ENCODE measurements around the gene SLC26A6. TPM values are rescaled to one million over a fixed set of nuclear protein-coding genes. Genes with fewer than 3 reads are reported as not detected.

SLC26A6 gene
- total RNA-seq, 1 donor from 2014 or later, result 35.9 TPM

GRCh38 chr3:48674505-48674904 is 39.2 kb upstream of the SLC26A6 start:
- H3K9me3 Mint-ChIP-seq (ENCODE audit: low read depth), result no peaks in the 10 kb centered on the region
- H3K27me3 Mint-ChIP-seq, result no peaks in the 10 kb centered on the region
- no peak overlapping the region for H3K4me3 Mint-ChIP-seq (ENCODE audit: low read depth)
- no peak for TF ChIP-seq CTCF (IDR thresholded peaks at IDR 0.05; ENCODE audit: unreplicated experiment)
- no peak for DNase-seq (ENCODE audit: low spot score, unreplicated experiment)
- H3K27ac Mint-ChIP-seq, result no peak overlapping the region
- H3K36me3 Mint-ChIP-seq (ENCODE audit: insufficient read depth), result peaks cover 15% of the 10 kb centered on the region
- H3K4me1 Mint-ChIP-seq (ENCODE audit: low read depth), result no peaks in the 10 kb centered on the region

GRCh38 chr3:48672522-48672921 is 37.3 kb upstream of the SLC26A6 start:
- Mint-ChIP-seq H3K36me3 (ENCODE audit: insufficient read depth) (peaks cover 9% of the 10 kb centered on the region), H3K4me3 (ENCODE audit: low read depth) (no peak overlapping the region), H3K4me1 (ENCODE audit: low read depth) (no peaks in the 10 kb centered on the region), H3K27ac (no peak overlapping the region), H3K27me3 (no peaks in the 10 kb centered on the region), H3K9me3 (ENCODE audit: low read depth) (no peaks in the 10 kb centered on the region)
- no peak for TF ChIP-seq CTCF (IDR thresholded peaks at IDR 0.05; ENCODE audit: unreplicated experiment)
- no peak for DNase-seq (ENCODE audit: low spot score, unreplicated experiment)

- Mint-ChIP-seq H3K9me3 (ENCODE audit: low read depth) (no peaks in the 10 kb centered on the region), H3K4me1 (ENCODE audit: low read depth) (peaks cover 8% of the 10 kb centered on the region), H3K27ac (no peak overlapping the region), H3K4me3 (ENCODE audit: low read depth) (no peak overlapping the region), H3K27me3 (peaks cover 3% of the 10 kb centered on the region), H3K36me3 (ENCODE audit: insufficient read depth) (peaks cover 1% of the 10 kb centered on the region)
- TF ChIP-seq CTCF (IDR thresholded peaks at IDR 0.05; ENCODE audit: unreplicated experiment), result no peak
- DNase-seq (ENCODE audit: low spot score, unreplicated experiment), result no peak
Observed at GRCh38 chr3:48664929-48665328, 29.7 kb upstream of the SLC26A6 start.

- peak overlapping the region; percentile 99 for H3K27ac Mint-ChIP-seq
- H3K4me3 Mint-ChIP-seq (ENCODE audit: low read depth), result peak overlapping the region; percentile 96
- H3K27me3 Mint-ChIP-seq, result peaks cover 3% of the 10 kb centered on the region
- peaks cover 3% of the 10 kb centered on the region for H3K36me3 Mint-ChIP-seq (ENCODE audit: insufficient read depth)
- H3K4me1 Mint-ChIP-seq (ENCODE audit: low read depth), result peaks cover 8% of the 10 kb centered on the region
- no peak for TF ChIP-seq CTCF (IDR thresholded peaks at IDR 0.05; ENCODE audit: unreplicated experiment)
- DNase-seq (ENCODE audit: low spot score, unreplicated experiment), result no peak
- H3K9me3 Mint-ChIP-seq (ENCODE audit: low read depth), result no peaks in the 10 kb centered on the region
Observed at GRCh38 chr3:48664313-48664644, 29.0 kb upstream of the SLC26A6 start.

GRCh38 chr3:48663489-48664312 is 28.4 kb upstream of the SLC26A6 start:
- peaks cover 3% of the 10 kb centered on the region for H3K27me3 Mint-ChIP-seq
- peaks cover 8% of the 10 kb centered on the region for H3K4me1 Mint-ChIP-seq (ENCODE audit: low read depth)
- peak overlapping the region; percentile 99 for H3K27ac Mint-ChIP-seq
- TF ChIP-seq CTCF (IDR thresholded peaks at IDR 0.05; ENCODE audit: unreplicated experiment), result peak; percentile 89
- H3K4me3 Mint-ChIP-seq (ENCODE audit: low read depth), result peak overlapping the region; percentile 96
- H3K9me3 Mint-ChIP-seq (ENCODE audit: low read depth), result no peaks in the 10 kb centered on the region
- DNase-seq (ENCODE audit: low spot score, unreplicated experiment), result peak; percentile 95
- peaks cover 6% of the 10 kb centered on the region for H3K36me3 Mint-ChIP-seq (ENCODE audit: insufficient read depth)
